GM21423 (cell line): ENCODE measurements around the gene CPB1.
"Not testable (repeated sequence)": the region's sequence is repeated elsewhere in the genome, so short reads cannot be mapped to it uniquely, and the experiment has no call there.

Source experiments
- ATAC-seq: cut with Tn5 transposase; IDR thresholded peaks from one replicate; pipeline ENCODE4 v1.9.1; 2021; ENCODE audit warnings: mild to moderate bottlenecking, moderate library complexity; ENCODE audit not compliant: unreplicated experiment

The CPB1 gene

DNA sequence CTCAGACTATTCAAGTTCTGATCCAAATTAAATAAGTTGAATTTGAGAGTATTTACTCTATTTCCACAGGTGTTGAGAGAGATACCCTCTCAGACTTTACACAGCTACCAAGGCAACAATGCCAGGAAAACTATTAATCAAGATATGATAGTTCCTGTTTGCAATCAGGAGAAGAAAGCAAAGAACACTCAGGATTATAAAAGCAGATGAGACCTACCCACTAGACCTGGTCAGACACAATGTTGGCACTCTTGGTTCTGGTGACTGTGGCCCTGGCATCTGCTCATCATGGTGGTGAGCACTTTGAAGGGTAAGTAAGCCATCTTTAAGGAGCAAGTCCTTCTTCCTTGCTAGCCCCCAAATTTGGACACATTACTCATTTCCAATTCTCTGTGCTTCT lies at the start of gene CPB1:
TSS of gene CPB1 (plus strand) at position 227 of the 400 bp plus-strand sequence. CDS start at position 240, 13 bp downstream.
- ATAC-seq = no peak

DNA sequence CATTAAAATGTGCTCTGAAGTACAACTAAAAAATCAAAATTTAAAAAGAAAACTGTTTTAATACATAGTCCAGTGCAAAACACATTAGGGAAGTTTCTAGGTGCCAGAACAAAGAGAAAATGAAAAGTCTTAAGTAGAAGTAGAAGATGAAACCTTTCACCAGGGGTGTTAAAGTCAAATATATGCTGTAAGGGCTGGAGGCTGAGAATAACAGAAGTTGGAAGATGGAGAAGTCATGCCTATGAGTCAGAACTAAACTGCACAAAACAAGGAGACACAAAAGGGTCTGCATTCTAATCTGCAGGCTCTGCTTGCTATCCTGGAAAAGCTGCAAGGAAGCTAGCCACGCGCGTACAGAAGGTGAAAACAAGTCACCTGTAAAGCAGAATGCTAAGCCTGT lies 48.7 kb upstream of the CPB1 start:
- ATAC-seq = no peak

DNA sequence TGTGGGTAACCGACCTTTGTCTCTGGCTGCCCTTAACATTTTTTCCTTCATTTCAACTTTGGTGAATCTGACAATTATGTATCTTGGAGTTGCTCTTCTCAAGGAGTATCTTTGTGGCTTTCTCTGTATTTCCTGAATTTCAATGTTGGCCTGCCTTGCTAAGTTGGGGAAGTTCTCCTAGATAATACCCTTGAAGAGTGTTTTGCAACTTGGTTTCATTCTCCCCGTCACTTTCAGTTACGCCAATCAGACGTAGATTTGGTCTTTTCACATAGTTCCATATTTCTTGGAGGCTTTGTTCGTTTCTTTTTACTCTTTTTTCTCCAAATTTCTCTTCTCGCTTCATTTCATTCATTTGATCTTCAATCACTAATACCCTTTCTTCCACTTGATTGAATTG lies 42.6 kb upstream of the CPB1 start:
- not testable (repeated sequence) for ATAC-seq

DNA sequence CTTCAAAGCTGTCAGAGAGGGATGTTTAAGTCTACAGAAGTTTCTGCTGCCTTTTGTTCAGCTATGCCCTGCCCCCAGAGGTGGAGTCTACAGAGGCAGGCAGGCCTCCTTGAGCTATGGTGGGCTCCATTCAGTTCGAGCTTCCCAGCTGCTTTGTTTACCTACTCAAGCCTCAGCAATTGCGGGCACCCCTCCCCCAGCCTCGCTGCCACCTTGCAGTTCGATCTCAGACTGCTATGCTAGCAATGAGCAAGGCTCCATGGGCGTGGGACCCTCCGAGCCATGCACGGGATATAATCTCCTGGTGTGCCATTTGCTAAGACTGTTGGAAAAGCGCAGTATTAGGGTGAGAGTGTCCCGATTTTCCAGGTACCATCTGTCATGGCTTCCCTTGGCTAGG lies 41.5 kb upstream of the CPB1 start:
- not testable (repeated sequence) for ATAC-seq

DNA sequence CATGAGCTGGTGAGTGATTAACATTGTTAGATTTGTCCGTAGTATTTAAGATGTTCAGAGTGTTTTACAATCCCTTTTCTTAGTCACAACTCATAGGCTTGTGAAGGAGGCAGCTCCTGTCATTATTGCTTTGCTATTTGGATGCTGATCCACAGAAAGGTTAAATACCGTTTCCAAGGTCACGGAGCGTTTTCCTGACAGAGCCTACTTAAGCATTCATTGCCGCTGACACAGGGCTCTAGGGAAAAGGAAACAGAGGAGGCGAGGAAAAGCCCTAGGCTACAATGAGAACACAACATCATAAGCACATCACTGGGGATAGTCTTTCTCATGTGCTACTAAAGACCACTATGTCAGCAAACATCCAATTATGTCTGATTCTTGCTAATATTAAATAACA lies 38.5 kb upstream of the CPB1 start:
- no peak for ATAC-seq

DNA sequence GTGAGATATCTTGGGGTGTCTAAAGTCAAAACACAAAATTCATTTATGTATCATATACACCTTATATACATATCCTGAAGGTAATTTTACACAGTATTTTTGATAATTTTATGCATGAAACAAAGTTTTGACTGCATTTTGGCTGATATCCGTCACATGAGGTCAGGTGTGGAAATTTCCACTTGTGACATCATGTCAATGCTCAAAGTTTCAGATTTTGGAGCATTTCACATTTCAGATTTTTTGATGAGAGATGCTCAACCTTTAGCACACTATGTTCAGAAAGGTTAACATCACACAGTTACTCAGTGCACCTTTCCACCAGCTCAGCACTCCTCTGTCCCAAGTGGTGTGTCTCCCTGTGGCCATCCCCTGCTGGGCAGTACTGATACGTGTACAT lies 37.7 kb upstream of the CPB1 start:
- ATAC-seq = no peak

DNA sequence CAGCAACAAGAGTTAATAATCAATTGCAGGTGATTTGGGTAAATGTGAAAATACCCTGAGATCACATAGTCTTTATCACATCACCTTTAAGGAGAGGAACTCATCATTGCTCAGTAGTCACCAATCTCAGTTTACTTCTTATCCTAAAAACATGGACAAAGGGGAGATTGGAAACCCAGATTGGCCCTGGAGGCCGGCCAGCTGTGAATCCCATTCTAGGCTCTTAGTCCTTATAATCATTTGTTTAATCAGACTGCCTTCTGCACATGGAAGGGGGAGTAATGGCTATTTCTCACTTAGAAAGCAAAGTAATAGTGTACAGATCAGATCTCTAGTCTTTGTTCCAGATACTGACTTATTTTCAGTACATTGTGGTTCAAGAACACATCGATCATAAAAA lies 37.2 kb upstream of the CPB1 start:
- ATAC-seq = no peak

DNA sequence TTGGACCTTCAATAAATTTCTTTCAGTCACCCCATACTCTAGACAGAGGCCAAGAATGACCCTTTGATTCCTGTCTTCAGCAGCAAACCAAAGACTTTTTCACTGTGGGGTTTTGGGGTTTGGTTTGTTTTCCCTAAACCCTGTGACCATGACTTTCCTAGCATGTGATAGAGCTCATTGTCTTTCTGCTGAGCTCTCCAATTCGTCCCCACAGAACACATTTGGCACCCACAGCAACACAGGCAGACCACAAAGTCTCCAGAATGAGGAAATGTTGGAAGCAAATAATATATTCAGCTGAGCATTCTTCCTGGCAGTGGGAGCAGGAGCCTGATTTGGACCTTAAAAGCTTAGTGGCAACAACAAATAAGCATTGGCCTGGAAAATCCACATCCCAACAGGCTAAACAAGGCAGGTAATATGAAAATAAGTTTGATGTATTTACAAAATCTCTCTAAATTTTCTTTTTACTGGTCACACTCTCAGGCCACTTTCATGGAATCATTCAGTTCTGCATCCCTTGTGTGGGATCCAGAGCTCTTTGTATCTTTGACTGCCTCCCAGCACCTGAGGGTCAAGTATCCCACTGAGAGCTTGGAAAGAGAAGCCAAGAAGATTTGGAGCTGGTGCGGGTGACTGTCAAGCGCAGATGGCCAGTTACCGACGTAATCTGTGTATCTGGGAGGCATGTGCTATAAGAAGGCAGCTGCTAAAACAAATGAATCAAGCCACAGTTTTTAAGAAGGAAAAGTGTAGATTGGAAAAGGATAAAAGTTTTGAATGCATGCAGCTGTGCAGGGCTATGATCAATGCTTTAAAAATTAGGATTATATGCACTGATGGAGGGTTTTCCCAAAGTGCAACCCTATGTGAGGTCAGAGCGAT lies 36.5 kb upstream of the CPB1 start:
- no peak for ATAC-seq

DNA sequence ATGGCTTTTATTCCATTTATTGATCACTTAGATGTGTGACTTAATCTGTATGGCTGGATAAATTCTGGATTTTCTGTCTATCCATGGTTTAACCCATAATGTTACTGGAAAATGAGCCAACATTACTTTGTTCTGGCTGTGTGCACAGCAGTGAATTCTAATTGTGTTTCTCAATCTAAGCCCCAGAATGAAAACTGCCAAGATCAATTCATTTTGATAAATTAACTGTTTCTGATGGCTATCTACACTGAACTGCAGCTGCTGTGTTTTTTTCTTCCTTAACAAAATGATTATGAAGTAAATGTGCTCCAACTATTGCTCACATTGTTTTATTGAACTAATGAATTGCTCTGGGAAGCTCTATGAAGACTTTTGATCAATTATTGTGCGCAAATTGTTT lies 35.7 kb upstream of the CPB1 start:
- no peak for ATAC-seq

DNA sequence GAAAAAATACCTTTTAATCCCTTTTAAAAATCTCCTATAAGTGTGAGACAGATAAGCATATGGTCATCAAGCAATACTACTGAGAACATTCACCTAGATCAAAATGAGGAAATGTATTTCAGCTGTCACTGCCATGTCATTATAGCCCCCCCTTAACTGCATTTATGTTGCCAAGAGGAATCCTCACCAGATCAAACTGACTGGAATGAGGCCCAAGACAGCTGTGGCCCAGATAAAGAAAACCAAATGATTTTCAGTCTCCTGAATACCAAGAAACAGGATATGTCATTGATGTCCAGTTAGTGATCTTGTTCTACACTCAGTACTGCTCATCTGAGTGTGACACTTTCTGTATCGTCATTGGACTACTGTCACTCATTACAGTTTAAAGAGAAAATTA lies 35.1 kb upstream of the CPB1 start:
- no peak for ATAC-seq

DNA sequence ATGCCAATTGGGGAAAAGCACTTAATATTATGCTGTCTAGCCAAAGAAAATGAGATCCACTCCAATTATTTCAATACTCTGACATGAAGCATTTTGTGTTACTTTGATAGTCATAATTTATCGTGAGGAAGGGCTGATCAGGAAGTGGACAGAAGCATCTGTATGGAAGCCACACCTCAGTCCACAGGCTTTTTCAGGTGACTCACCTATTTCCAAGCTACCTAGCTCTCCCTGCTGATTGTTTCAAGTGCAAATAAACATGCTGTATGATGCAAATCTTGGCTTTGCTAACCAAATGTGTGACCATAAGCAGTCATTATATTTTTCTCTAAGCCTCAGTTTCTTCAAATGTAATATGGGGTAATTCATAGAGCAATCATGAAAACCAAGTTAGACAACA lies 30.8 kb upstream of the CPB1 start:
- no peak for ATAC-seq

DNA sequence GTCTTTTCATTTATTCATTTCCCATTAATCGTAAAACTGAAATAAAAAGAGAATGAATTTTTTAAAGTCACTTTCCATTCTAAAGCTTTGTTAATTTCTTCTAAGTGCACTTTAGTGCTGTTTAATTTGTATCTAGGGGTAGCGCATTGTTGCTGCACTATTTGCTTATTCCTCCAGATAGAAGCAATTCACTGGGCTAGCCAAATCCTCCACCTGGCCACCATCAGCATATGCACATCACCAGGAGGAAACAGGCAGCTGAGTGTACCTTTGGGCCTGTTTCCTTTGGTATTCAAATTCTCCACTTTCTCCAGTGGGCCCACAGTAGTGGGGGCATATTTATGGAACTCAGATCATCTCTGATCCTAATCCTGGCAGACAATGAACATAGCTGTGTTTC lies 29.8 kb upstream of the CPB1 start:
- ATAC-seq = no peak

DNA sequence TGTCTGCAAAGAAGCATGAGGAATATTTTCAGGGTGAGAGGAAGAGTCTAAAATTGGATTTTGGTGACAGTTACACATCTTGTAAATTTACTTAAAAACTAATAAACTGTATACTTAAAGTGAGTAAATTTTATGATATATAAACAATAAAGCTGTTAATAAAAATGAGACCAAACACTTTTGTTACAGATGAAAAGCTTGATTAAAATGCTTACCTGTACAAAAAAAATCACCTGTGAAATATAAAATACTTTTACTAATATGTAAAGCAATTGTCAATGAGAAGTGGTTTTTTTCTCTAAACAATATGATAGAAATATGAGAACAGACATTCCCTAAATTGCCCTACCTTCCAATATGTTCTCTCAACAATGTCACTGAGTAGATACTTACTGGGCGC lies 27.2 kb upstream of the CPB1 start:
- no peak for ATAC-seq

DNA sequence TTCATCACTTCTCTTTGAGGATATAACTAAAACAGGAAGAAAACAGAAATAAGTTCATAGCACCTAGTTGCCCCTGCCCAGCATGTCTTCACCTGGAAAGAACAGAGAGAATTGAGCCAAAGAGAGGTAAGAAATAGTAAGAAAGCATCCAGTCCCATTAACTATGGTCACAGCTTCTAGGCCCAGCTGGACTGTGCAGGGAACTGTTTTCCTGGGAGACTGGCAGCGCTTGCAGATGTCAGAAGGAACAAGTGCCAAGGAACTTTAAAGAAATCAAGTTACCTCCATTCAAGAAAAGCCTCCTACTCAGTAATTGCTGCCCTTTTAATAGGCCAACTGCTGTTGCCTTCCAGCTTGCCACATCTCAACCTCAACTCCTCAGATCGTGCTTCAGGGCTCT lies 17.8 kb upstream of the CPB1 start:
- ATAC-seq = no peak

DNA sequence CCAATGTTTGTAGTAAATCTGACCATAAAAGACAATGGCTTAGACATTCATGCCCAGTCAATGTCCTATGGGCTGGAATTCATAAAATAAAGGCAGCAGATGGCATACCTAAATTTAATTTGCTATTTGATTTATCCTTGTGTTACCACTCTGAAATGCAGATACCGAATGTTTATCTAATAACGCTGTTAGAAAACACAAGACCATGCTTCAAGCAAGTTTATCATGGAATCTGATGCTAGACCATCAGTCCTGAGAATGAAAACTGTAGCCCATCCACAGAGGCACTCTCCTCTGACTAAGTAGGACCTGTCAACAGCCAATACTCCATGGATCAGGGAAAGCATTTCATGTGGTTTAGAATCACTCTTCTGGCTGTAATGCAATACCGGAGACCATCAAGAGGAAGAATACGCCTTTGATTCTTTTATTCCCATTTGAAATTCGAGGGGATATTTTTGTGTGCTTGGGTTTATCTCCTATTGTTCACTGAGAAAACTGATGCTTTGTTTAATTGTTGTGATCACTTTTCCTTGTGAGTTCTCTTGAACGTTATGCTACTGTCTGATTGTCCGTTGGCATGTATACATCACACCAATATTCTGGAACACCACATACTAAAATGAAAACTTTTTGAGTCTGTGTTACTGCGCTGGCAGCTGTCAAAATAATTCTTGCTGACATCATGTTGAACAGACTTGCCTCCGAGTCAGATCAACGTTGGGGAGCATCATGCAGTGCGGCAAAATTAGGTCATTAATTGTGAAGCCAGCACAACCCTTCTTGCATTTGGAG lies 12.1 kb upstream of the CPB1 start:
- no peak for ATAC-seq

DNA sequence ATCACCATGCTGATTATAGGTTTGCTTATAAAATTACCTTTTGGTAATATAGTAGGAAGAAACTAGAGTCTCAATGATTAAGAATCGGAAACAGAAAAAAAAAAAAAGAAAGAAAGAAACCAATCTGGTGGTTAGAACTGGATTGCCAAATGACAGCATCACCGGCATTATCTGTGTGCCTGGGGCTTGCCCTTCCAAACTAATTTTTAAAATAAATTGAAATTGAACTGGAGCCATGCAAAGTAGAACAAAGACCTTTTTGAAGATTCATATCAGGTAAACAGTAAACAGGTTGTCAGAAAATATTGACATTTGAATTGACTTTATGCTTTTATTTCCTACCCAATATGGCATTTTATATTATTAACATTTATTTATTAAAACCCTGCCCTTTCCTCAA lies 11.2 kb upstream of the CPB1 start:
- no peak for ATAC-seq

DNA sequence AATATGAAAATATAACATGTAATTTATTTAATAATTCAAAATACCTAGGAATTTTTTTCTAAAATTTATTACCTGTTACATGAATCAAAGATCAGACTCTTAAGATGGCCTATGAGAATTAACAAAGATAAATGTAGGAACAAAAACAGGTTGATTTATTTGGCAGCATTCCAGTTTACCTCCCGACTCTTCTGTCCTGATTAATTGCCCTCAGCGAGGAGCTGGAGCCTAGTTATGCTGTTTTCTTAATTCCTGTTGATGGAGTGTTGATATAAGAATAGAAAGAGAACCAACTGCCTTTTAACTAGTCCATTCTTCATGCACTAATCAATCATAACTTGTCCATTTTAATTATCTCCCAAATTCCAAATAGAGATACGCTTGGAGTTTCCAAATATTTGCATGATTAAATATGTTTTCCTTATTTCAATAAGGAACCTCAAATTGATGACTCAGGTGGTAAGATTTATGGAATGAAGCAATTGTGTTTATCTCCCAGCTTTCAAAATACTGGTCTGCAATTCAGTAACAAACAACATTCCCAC lies 10.6 kb upstream of the CPB1 start:
- ATAC-seq = no peak

DNA sequence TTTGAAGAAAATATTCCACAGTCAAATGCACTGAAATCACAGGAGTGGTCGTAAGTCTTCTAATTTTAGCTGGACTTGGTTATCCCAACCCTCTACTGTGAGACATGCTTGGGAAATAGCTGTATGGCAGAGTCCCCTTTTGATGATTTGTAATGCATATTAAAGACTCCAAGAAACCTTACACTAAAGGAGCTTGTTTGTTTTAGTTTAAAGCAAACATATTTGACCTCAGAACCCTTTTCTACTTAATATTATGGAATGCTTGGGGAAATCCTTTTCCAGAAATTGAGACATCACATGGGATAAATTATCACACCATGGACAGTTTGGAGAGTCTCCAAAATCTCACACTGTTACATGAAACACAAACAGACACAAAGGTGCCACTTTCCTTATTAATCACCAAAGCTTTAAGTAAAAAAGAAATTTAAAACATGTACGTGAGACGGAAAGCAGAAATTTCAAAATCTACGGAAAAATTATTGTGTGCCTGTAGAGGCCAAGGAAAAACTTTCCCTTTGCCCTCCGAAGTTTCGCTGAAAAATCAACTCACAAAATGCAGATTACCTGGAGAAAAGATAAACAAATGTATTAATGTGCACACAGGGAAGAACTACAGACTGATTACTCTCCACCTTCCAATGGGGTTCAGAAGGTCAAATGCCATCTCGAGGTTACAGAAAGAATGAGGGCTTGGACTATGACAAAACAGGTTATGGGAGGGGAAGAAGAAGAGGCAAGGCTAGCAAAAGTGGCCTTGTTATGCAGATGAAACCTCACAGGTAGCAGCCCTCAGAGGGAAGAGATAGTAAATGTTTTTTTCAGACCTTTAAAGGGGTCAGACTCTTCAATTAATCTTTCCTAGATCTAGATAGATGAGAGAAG lies 7.0 kb upstream of the CPB1 start:
- no peak for ATAC-seq

DNA sequence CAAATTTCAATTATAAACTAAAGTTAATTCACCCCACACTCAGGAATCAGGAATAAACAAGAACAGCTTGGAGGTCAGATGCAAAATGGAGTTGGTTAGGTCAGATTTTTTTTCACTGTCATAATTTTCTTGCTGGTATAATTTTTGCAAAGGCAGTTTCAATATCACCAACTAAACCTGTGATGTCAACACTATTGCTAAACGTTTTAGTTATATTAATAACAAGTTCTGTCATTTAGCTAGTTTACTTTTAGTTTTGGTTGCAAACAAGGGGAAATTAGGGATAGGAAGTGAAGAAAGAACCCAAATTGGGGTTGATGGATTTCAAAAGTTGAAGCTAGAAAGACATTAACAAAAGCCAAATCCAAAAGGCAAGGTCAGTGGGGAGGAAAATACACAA lies 4.6 kb upstream of the CPB1 start:
- ATAC-seq = no peak

DNA sequence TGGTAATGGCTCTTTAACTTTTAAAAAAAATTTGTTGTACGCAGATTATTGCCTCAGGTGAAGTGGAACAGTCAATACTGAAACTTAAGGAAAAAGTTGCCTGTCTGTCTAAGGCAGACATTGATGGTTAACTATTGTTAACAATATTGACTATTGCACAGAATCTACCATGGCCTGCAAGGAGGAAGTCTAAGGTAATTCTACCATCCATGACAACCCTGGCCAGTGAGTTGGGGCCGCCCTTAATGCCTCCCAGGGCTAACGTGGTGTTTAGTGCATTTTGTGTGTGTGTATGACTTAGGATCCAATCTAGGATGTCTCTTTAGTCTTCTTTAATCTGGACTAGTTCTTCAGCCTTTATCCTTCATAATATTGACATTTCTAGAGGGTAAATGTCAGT lies 2.1 kb upstream of the CPB1 start:
- no peak for ATAC-seq

DNA sequence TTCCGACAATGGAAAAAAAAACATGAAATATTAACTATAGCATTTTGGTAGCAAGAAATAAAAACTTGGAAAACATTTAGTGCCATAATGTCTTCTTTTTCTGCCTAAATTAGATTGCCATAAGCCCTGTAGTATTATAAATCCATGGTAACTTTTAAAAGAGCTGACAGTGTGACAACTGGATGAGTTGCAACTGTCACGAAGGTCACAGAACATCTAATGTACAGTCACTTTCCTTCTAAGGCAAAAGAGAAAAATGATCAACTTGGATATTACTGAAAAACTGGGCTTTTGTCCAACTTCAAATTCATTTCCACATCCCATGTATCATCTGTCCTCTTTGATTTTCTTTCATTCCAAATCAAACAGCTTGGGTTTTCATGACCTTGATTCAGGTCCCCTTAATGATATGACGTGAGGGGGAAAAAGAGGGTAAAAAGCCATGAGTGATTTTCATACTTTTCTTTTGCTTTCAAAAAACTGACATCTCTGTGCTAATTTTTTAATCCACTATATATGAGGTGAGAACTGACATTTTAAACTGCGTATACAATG lies 602 bp downstream of the CPB1 start:
- ATAC-seq = no peak
